IMR-90 (cell line): ENCODE data around the gene LLCFC1. TPM values are rescaled to one million over a fixed set of nuclear protein-coding genes. Genes with fewer than 3 reads are reported as not detected.

Experiments
- ATAC-seq: fragments of 200-7000 bp; cut with Tn5 transposase; 2 replicates; pipeline ENCODE4 v1.9.1; 2020; ENCODE audit warnings: low read depth, mild to moderate bottlenecking, moderate library complexity
- BruUV-seq: library from RNA; stranded (reverse); fragments of 400-500 nt; replicated peaks from 2 replicates; lab custom pipeline; 2021; lab: Mats Ljungman, UMichigan
- CTCF ChIA-PET: fragments of 300-600 bp; formaldehyde crosslinking; extraction: SDS; loops from one replicate; lab custom pipeline; 2021; ENCODE audit warnings: antibody characterized with exemption; lab: Yijun Ruan, JAX
- POLR2A ChIA-PET: fragments of 300-600 bp; sonication (Branson Sonifier 250); formaldehyde crosslinking; loops from one replicate; lab custom pipeline; 2022; ENCODE audit warnings: antibody characterized with exemption; ENCODE audit not compliant: unreplicated experiment; lab: Charles Lee
- DNase-seq: peaks from one replicate; pipeline ENCODE4 v3.0.0; 2013
- H2AFZ ChIP-seq: replicated peaks from 2 replicates; pipeline ENCODE3; 2013; ENCODE audit warnings: low read length, mild to moderate bottlenecking; ENCODE audit not compliant: poor library complexity
- H2AK5ac ChIP-seq: 2 replicates; pipeline ENCODE4 v1.6.1; 2013; ENCODE audit warnings: low read depth, low read length, inconsistent platforms
- H2AK9ac ChIP-seq: replicated peaks from 2 replicates; pipeline ENCODE3; 2013; ENCODE audit warnings: mild to moderate bottlenecking, low read depth, low read length, moderate library complexity; ENCODE audit not compliant: poor library complexity
- H2BK120ac ChIP-seq: 2 replicates; pipeline ENCODE4 v1.6.1; 2013; ENCODE audit warnings: low read depth, low read length, inconsistent platforms
- H2BK15ac ChIP-seq: 3 replicates; pipeline ENCODE4 v1.6.1; 2013; ENCODE audit warnings: low read depth, low read length, inconsistent platforms
- H2BK20ac ChIP-seq: 2 replicates; pipeline ENCODE4 v1.6.1; 2013; ENCODE audit warnings: low read depth, mild to moderate bottlenecking, inconsistent platforms, low read length, moderate library complexity
- H2BK5ac ChIP-seq: 2 replicates; pipeline ENCODE4 v1.6.1; 2013; ENCODE audit warnings: mild to moderate bottlenecking, low read depth, low read length, inconsistent platforms; ENCODE audit not compliant: poor library complexity, severe bottlenecking
- H3K14ac ChIP-seq: replicated peaks from 2 replicates; pipeline ENCODE4 v1.6.1; 2013; ENCODE audit warnings: low read depth, low read length, inconsistent platforms
- H3K18ac ChIP-seq: 2 replicates; pipeline ENCODE4 v1.6.1; 2013; ENCODE audit warnings: low read depth, low read length, control low read depth
- H3K23ac ChIP-seq: 2 replicates; pipeline ENCODE4 v1.6.1; 2013; ENCODE audit warnings: low read depth, low read length, inconsistent platforms
- H3K27ac ChIP-seq: 2 replicates; pipeline ENCODE4 v1.5.1; 2013; ENCODE audit warnings: mild to moderate bottlenecking, control low read depth, low read length; ENCODE audit not compliant: insufficient read depth
- H3K27me3 ChIP-seq: 2 replicates; pipeline ENCODE4 v1.6.1; 2013; ENCODE audit warnings: low read length; ENCODE audit not compliant: control insufficient read depth, insufficient read depth
- H3K36me3 ChIP-seq: 2 replicates; pipeline ENCODE4 v1.6.1; 2013; ENCODE audit warnings: low read length, mixed read lengths; ENCODE audit not compliant: control insufficient read depth, insufficient read depth
- H3K4ac ChIP-seq: 2 replicates; pipeline ENCODE4 v1.6.1; 2013; ENCODE audit warnings: low read depth, low read length, inconsistent platforms
- H3K4me1 ChIP-seq: 2 replicates; pipeline ENCODE4 v1.6.1; 2013; ENCODE audit warnings: low read length, mixed read lengths; ENCODE audit not compliant: control insufficient read depth, insufficient read depth
- H3K4me2 ChIP-seq: 2 replicates; pipeline ENCODE4 v1.6.1; 2013; ENCODE audit warnings: low read depth, mild to moderate bottlenecking, control low read depth, low read length, moderate library complexity
- H3K4me3 ChIP-seq: 2 replicates; pipeline ENCODE4 v1.5.1; 2013; ENCODE audit warnings: low read depth, mild to moderate bottlenecking, control low read depth, low read length, moderate library complexity; ENCODE audit not compliant: insufficient read depth
- H3K56ac ChIP-seq: 2 replicates; pipeline ENCODE4 v1.6.1; 2013; ENCODE audit warnings: low read length, inconsistent platforms; ENCODE audit not compliant: insufficient read depth; ENCODE audit errors: extremely low read depth
- H3K79me1 ChIP-seq, 2 experiments: 2 replicates each; pipeline ENCODE4 v1.6.1; 2013; ENCODE audit warnings: low read length in 2 of 2, inconsistent platforms in 1 of 2, low read depth in 1 of 2
- H3K9ac ChIP-seq: 2 replicates; pipeline ENCODE4 v1.6.1; 2013; ENCODE audit warnings: low read depth, low read length, control low read depth
- H3K9me1 ChIP-seq: 2 replicates; pipeline ENCODE4 v1.6.1; 2013; ENCODE audit warnings: low read length, inconsistent platforms; ENCODE audit not compliant: insufficient read depth
- H3K9me3 ChIP-seq: 2 replicates; pipeline ENCODE4 v1.6.1; 2013; ENCODE audit warnings: low read length; ENCODE audit not compliant: control insufficient read depth, insufficient read depth
- H4K20me1 ChIP-seq: 2 replicates; pipeline ENCODE4 v1.6.1; 2013; ENCODE audit warnings: low read length, inconsistent platforms; ENCODE audit not compliant: insufficient read depth
- H4K5ac ChIP-seq: 2 replicates; pipeline ENCODE4 v1.6.1; 2013; ENCODE audit warnings: mild to moderate bottlenecking, low read depth, low read length, control low read depth
- H4K8ac ChIP-seq, 2 experiments: 2 replicates each; pipeline ENCODE4 v1.6.1; 2013; ENCODE audit warnings: low read depth in 2 of 2, low read length in 2 of 2, control low read depth in 1 of 2, inconsistent platforms in 1 of 2
- H4K91ac ChIP-seq: 2 replicates; pipeline ENCODE4 v1.6.1; 2013; ENCODE audit warnings: low read depth, low read length, inconsistent platforms; ENCODE audit not compliant: insufficient read depth
- BHLHE40 ChIP-seq: fragments of 150-350 bp; IDR thresholded peaks from 2 replicates; pipeline ENCODE4 v1.6.1; 2016; ENCODE audit warnings: mild to moderate bottlenecking, low read depth, low read length
- CHD1 ChIP-seq: IDR thresholded peaks from 2 replicates; pipeline ENCODE4 v1.6.1; 2012; ENCODE audit warnings: low read depth, low read length, improper control_type of control experiment
- ELK1 ChIP-seq: fragments of 150-350 bp; IDR thresholded peaks from 2 replicates; pipeline ENCODE4 v1.6.1; 2016; ENCODE audit warnings: low read depth, mild to moderate bottlenecking, low read length, moderate library complexity, borderline replicate concordance
- FOS ChIP-seq: fragments of 150-350 bp; IDR thresholded peaks from 2 replicates; pipeline ENCODE4 v1.6.1; 2016; ENCODE audit warnings: low read depth, low read length
- MAFK ChIP-seq: IDR thresholded peaks from 2 replicates; pipeline ENCODE4 v1.6.1; 2012; ENCODE audit warnings: low read depth, low read length, improper control_type of control experiment
- MXI1 ChIP-seq: IDR thresholded peaks from 2 replicates; pipeline ENCODE4 v1.6.1; 2012; ENCODE audit warnings: low read depth, mild to moderate bottlenecking, low read length, moderate library complexity, borderline replicate concordance
- NFE2L2 ChIP-seq: fragments of 150-350 bp; IDR thresholded peaks from 2 replicates; pipeline ENCODE4 v1.6.1; 2016; ENCODE audit warnings: low read depth, mild to moderate bottlenecking, low read length
- POLR2A ChIP-seq: IDR thresholded peaks from 2 replicates; pipeline ENCODE4 v1.6.1; 2012; ENCODE audit warnings: mild to moderate bottlenecking, low read depth, low read length
- RAD21 ChIP-seq: IDR thresholded peaks from 2 replicates; pipeline ENCODE4 v1.6.1; 2012; ENCODE audit warnings: low read length, improper control_type of control experiment
- RCOR1 ChIP-seq: IDR thresholded peaks from 2 replicates; pipeline ENCODE4 v1.6.1; 2012; ENCODE audit warnings: mild to moderate bottlenecking, low read length, improper control_type of control experiment; ENCODE audit not compliant: insufficient replicate concordance
- RFX5 ChIP-seq: IDR thresholded peaks from 2 replicates; pipeline ENCODE4 v1.8.0; 2012; ENCODE audit warnings: low read depth, mild to moderate bottlenecking, low read length, moderate library complexity
- SMC3 ChIP-seq: fragments of 150-350 bp; IDR thresholded peaks from 2 replicates; pipeline ENCODE4 v1.6.1; 2016; ENCODE audit warnings: low read depth, mild to moderate bottlenecking, antibody characterized with exemption, low read length, moderate library complexity
- USF2 ChIP-seq: fragments of 150-350 bp; IDR thresholded peaks from 2 replicates; pipeline ENCODE4 v1.6.1; 2017; ENCODE audit warnings: mild to moderate bottlenecking, antibody characterized with exemption, low read length, low read depth
- WGBS, 2 experiments: methylation state at CpG; one replicate each; pipeline versions ENCODE4 v1.1.5 to v1.1.7; 2013; ENCODE audit warnings: missing lambda C conversion rate in 2 of 2; ENCODE audit not compliant: insufficient read length in 1 of 2; ENCODE audit errors: extremely low coverage in 2 of 2; 5-methylcytosine and 5-hydroxymethylcytosine counted together
- dilution Hi-C: fragments of 300-500 bp; cut with HindIII; formaldehyde crosslinking; loops from one replicate; pipeline ENCODE4 v1.14.3; 2018; ENCODE audit warnings: low sequenced_read_pairs; ENCODE audit not compliant: unreplicated experiment
- in situ Hi-C: fragments of 300-500 bp; cut with MboI; formaldehyde crosslinking; loops from 3 replicates; pipeline ENCODE4 v1.14.3; 2019; ENCODE audit warnings: low sequenced_read_pairs, inconsistent platforms, mixed read lengths
- intact Hi-C: fragments of 100-400 bp; cut with micrococcal nuclease; formaldehyde crosslinking; loops from 2 replicates; pipeline ENCODE4 v1.10.0; 2022
- polyA plus RNA-seq, 3 experiments: library from polyadenylated mRNA; depleted of rRNA; stranded (reverse); fragments of >200 nt; gene quantifications; 2 replicates each; pipeline ENCODE4 v1.2.3, GENCODE V29; 2012; ENCODE audit warnings: low replicate concordance in 1 of 3
- total RNA-seq: library from RNA; depleted of rRNA; stranded (reverse); fragments of >200 nt; gene quantifications from 2 replicates; pipeline ENCODE4 v1.2.3, GENCODE V29; 2012

The LLCFC1 gene
- total and polyA plus RNA-seq, 2 of the 4 experiments (the other 2 are of a cell fraction): not detected

DNA sequence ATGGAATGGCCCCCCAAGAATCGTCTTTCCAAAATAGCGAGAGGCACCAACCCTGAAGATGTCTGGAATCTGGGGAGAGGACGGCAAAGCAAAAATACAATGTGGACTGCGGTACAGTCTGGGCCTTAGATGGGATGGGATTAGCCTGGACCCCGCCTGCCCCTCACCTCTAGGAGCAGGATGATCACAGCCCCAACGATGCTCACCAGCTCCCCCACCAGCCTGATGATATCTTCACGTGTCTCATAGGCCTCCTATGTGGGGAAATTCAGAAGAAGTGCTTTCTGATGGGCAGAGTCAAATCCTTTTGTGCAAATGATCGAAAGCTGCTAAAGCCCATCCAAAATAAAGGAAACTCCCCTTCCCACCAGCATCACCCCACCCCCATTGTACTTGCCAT, 24.0 kb upstream of the LLCFC1 start:
- H4K20me1 ChIP-seq: no peaks in the 10 kb centered on the region
- H2BK120ac ChIP-seq: no peak overlapping the region
- ChIA-PET POLR2A (no interaction called here), CTCF (no interaction called here)
- WGBS, 2 experiments: no CpG with 5 or more reads among the region's 8 CpGs
- no peak overlapping the region for H3K14ac ChIP-seq
- H3K9ac ChIP-seq: no peak overlapping the region
- no TSS peak for BruUV-seq
- H3K27me3 ChIP-seq: no peaks in the 10 kb centered on the region
- H2AK9ac ChIP-seq: no peak overlapping the region
- TF ChIP-seq RAD21 (no peak), ELK1 (no peak), BHLHE40 (no peak), SMC3 (no peak), NFE2L2 (no peak), FOS (no peak), RFX5 (no peak), CHD1 (no peak), MXI1 (no peak), USF2 (no peak), POLR2A (no peak), MAFK (no peak), RCOR1 (no peak)
- no peak overlapping the region for H3K23ac ChIP-seq
- no peak overlapping the region for H4K5ac ChIP-seq
- H2BK15ac ChIP-seq: no peak overlapping the region
- H3K79me1 ChIP-seq: no peaks in the 10 kb centered on the region
- H2BK5ac ChIP-seq: no peak overlapping the region
- H3K18ac ChIP-seq: no peak overlapping the region
- no peak overlapping the region for H4K91ac ChIP-seq
- no peak overlapping the region for H3K4me3 ChIP-seq
- no peak overlapping the region for H2AK5ac ChIP-seq
- no peak overlapping the region for H3K4ac ChIP-seq
- H2AFZ ChIP-seq: no peak overlapping the region
- in situ Hi-C loops: no loop called here
- H4K8ac ChIP-seq: no peak overlapping the region
- no peak overlapping the region for H3K4me2 ChIP-seq
- H3K56ac ChIP-seq: no peak overlapping the region
- dilution Hi-C loops: no loop called here
- no peaks in the 10 kb centered on the region for H3K4me1 ChIP-seq
- ATAC-seq (no peak), DNase-seq (no peak)
- H3K9me1 ChIP-seq: no peaks in the 10 kb centered on the region
- no peaks in the 10 kb centered on the region; the same call in 1 of the 2 replicates for H3K9me3 ChIP-seq
- intact Hi-C loops: no loop called here
- H3K27ac ChIP-seq: no peak overlapping the region
- H3K36me3 ChIP-seq: no peaks in the 10 kb centered on the region
- H2BK20ac ChIP-seq: no peak overlapping the region
